Calu3 (cell line): ENCODE results near the gene GTSE1. TPM values are rescaled to one million over a fixed set of nuclear protein-coding genes. Genes with fewer than 3 reads are reported as not detected.

Experiments
- BruUV-seq: library from RNA; stranded (reverse); fragments of 400-500 nt; replicated peaks from 2 replicates; lab custom pipeline; 2021; lab: Mats Ljungman, UMichigan
- CTCF ChIA-PET: fragments of 300-600 bp; sonication (Branson Sonifier 250); formaldehyde crosslinking; loops from one replicate; lab custom pipeline; 2022; ENCODE audit warnings: antibody characterized with exemption; lab: Charles Lee
- DNase-seq: peaks from one replicate; pipeline ENCODE4 v3.0.0; 2022
- H3K27ac Mint-ChIP-seq: one replicate; pipeline ENCODE4 v1.8.0; 2022; ENCODE audit warnings: mixed read lengths; ENCODE audit not compliant: unreplicated experiment
- H3K27me3 Mint-ChIP-seq: one replicate; pipeline ENCODE4 v1.8.0; 2022; ENCODE audit warnings: mixed read lengths; ENCODE audit not compliant: unreplicated experiment
- H3K36me3 Mint-ChIP-seq: one replicate; pipeline ENCODE4 v1.8.0; 2022; ENCODE audit warnings: mild to moderate bottlenecking, moderate library complexity, mixed read lengths; ENCODE audit not compliant: insufficient read depth, unreplicated experiment
- H3K4me1 Mint-ChIP-seq: one replicate; pipeline ENCODE4 v1.8.0; 2022; ENCODE audit warnings: mild to moderate bottlenecking, low read depth, mixed read lengths; ENCODE audit not compliant: unreplicated experiment
- H3K4me3 Mint-ChIP-seq: one replicate; pipeline ENCODE4 v1.8.0; 2022; ENCODE audit warnings: mild to moderate bottlenecking, low read depth, moderate library complexity, mixed read lengths; ENCODE audit not compliant: unreplicated experiment
- H3K9me3 Mint-ChIP-seq: one replicate; pipeline ENCODE4 v1.8.0; 2022; ENCODE audit warnings: low read depth, mixed read lengths; ENCODE audit not compliant: unreplicated experiment
- CTCF ChIP-seq: fragments of 200-600 bp; IDR thresholded peaks from one replicate; pipeline ENCODE4 v1.8.0; 2022; ENCODE audit warnings: antibody characterized with exemption; ENCODE audit not compliant: unreplicated experiment
- intact Hi-C: fragments of 100-400 bp; cut with micrococcal nuclease; formaldehyde crosslinking; loops from one replicate; pipeline ENCODE4 v1.10.0; 2022; ENCODE audit not compliant: unreplicated experiment
- total RNA-seq: library from RNA; stranded (reverse); gene quantifications from 2 replicates; pipeline ENCODE4 v1.2.3, GENCODE V29; 2022

Gene GTSE1
- total RNA-seq, 1 experiment from 2014 or later = 53.5 TPM

DNA sequence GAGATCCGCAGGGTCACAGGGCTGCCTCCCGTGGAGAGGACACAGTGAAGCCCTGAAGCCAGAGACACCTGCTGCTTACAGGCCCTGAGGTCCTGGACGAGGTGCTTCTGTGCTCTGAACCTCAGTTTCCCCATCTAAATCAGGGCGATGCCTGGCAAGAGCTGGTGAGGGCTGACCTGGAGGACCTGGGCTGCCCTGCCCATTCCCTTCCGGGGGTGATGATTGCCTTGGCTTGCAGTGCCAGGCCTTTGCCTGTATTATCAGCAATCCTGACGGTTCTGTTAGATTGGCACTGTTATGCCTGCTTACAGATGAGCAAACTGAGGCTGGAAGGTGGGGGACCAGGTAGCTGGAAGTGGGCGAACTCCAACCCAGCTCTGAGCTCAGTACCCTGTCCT lies 7.8 kb upstream of the GTSE1 start:
- Mint-ChIP-seq H3K4me3 (no peak overlapping the region), H3K9me3 (peaks cover 3% of the 10 kb centered on the region), H3K27ac (no peak overlapping the region), H3K4me1 (no peaks in the 10 kb centered on the region), H3K27me3 (no peaks in the 10 kb centered on the region), H3K36me3 (peaks cover 72% of the 10 kb centered on the region)
- CTCF ChIA-PET = no interaction called here
- intact Hi-C loops = no loop called here
- no peak for DNase-seq
- no peak for TF ChIP-seq CTCF
- BruUV-seq = no TSS peak

DNA sequence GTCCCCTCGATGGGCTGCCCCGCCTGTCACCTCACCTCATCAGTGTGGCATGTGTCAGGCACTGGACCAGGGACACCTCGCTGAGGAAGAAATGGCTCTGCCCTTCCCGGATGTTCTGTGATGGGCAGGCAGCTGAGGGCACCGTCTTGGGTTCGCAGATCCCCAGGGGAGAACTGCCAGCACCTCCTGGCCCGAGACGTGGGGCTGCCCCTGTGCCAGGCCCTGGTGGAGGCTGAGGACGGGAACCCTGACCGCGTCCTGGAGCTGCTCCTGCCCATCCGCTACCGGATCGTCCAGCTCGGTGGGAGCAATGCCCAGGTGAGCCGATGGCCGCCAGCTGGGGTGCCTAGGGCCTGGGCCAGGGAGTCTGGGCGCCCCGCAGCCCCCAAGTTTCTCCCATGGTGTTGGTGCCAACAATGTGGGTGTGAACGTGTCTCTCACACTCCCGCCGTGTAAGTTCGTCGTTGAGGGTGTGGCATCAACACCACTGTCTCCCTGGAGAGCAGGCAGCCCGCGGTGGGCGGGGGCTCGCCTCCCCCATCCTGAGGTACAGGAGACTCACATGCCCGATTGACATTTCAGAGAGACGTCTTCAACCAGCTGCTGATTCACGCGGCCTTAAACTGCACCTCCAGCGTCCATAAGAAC lies 7.3 kb upstream of the GTSE1 start:
- Mint-ChIP-seq H3K4me3 (no peak overlapping the region), H3K27me3 (no peaks in the 10 kb centered on the region), H3K36me3 (peaks cover 70% of the 10 kb centered on the region), H3K9me3 (peaks cover 3% of the 10 kb centered on the region), H3K27ac (no peak overlapping the region), H3K4me1 (no peaks in the 10 kb centered on the region)
- BruUV-seq = no TSS peak
- CTCF ChIA-PET = interaction anchor here (0.6 kb wide), 1 partner anchor 848 kb away, joined by 4 read pairs; no protein-coding TSS in a partner anchor
- no peak for DNase-seq
- intact Hi-C loops = no loop called here
- TF ChIP-seq CTCF = no peak

- no peak for TF ChIP-seq CTCF
- Mint-ChIP-seq H3K4me1 (no peaks in the 10 kb centered on the region), H3K36me3 (peaks cover 63% of the 10 kb centered on the region), H3K27me3 (no peaks in the 10 kb centered on the region), H3K27ac (no peak overlapping the region), H3K4me3 (no peak overlapping the region), H3K9me3 (peaks cover 3% of the 10 kb centered on the region)
- no peak for DNase-seq
- intact Hi-C loops = no loop called here
- no TSS peak for BruUV-seq
- CTCF ChIA-PET = interaction anchor here (0.6 kb wide), 1 partner anchor 849 kb away, joined by 4 read pairs; no protein-coding TSS in a partner anchor
Measured at GRCh38 chr22:46290121-46290842, 6.4 kb upstream of the GTSE1 start.

- CTCF ChIA-PET = no interaction called here
- Mint-ChIP-seq H3K9me3 (peaks cover 3% of the 10 kb centered on the region), H3K4me1 (peaks cover 6% of the 10 kb centered on the region), H3K27me3 (no peaks in the 10 kb centered on the region), H3K36me3 (peaks cover 58% of the 10 kb centered on the region), H3K27ac (no peak overlapping the region), H3K4me3 (no peak overlapping the region)
- TF ChIP-seq CTCF = no peak
- BruUV-seq = no TSS peak
- intact Hi-C loops = no loop called here
- no peak for DNase-seq
Measured at GRCh38 chr22:46290843-46291785, 5.6 kb upstream of the GTSE1 start.
